GM23338 (cell line): ENCODE results near the gene KLHL1. TPM values are rescaled to one million over a fixed set of nuclear protein-coding genes. Genes with fewer than 3 reads are reported as not detected.

Source experiments
- ATAC-seq: fragments of 200-7000 bp; cut with Tn5 transposase; 3 replicates; pipeline ENCODE4 v1.9.1; 2020
- DNase-seq: peaks from one replicate; pipeline ENCODE4 v3.0.0-alpha.2; 2015; ENCODE audit warnings: low spot score
- H2AFZ ChIP-seq: fragments of 200-600 bp; sonication (generic); 2 replicates; pipeline ENCODE4 v1.8.0; 2016; ENCODE audit warnings: antibody characterized with exemption, mild to moderate bottlenecking, moderate library complexity
- H3F3A ChIP-seq: fragments of 200-600 bp; sonication (generic); replicated peaks from 2 replicates; pipeline ENCODE4 v1.8.0; 2017; ENCODE audit warnings: antibody characterized with exemption, mixed run types, low read depth
- H3K27ac ChIP-seq: fragments of 200-600 bp; sonication (generic); 2 replicates; pipeline ENCODE4 v1.6.1; 2016; ENCODE audit warnings: low read depth
- H3K27me3 ChIP-seq: fragments of 200-600 bp; sonication (generic); 2 replicates; pipeline ENCODE4 v1.8.0; 2016; ENCODE audit warnings: mild to moderate bottlenecking, mixed run types, moderate library complexity; ENCODE audit not compliant: insufficient read depth
- H3K36me3 ChIP-seq: fragments of 200-600 bp; sonication (generic); 2 replicates; pipeline ENCODE4 v1.8.0; 2016; ENCODE audit warnings: mild to moderate bottlenecking; ENCODE audit not compliant: insufficient read depth
- H3K4me1 ChIP-seq: fragments of 200-600 bp; sonication (generic); 2 replicates; pipeline ENCODE4 v1.8.0; 2016; ENCODE audit warnings: mild to moderate bottlenecking, moderate library complexity; ENCODE audit not compliant: insufficient read depth
- H3K4me2 ChIP-seq: fragments of 200-600 bp; sonication (generic); 2 replicates; pipeline ENCODE4 v1.7.1; 2017; ENCODE audit warnings: mixed run types
- H3K4me3 ChIP-seq: fragments of 200-600 bp; sonication (generic); 2 replicates; pipeline ENCODE4 v1.6.1; 2016; ENCODE audit warnings: mixed run types
- H3K79me2 ChIP-seq: fragments of 200-600 bp; sonication (generic); replicated peaks from 2 replicates; pipeline ENCODE4 v1.8.0; 2017; ENCODE audit warnings: mild to moderate bottlenecking; ENCODE audit not compliant: insufficient read depth
- H3K9me2 ChIP-seq: fragments of 200-600 bp; sonication (generic); 2 replicates; pipeline ENCODE4 v1.8.0; 2017; ENCODE audit not compliant: insufficient read depth
- H4K20me1 ChIP-seq: fragments of 200-600 bp; sonication (generic); replicated peaks from 2 replicates; pipeline ENCODE4 v1.8.0; 2017; ENCODE audit warnings: mild to moderate bottlenecking; ENCODE audit not compliant: insufficient read depth
- H3K27ac Mint-ChIP-seq: 2 replicates; pipeline ENCODE4 v1.8.0; 2020; ENCODE audit warnings: inconsistent platforms, mild to moderate bottlenecking, moderate library complexity, mixed read lengths
- H3K27me3 Mint-ChIP-seq: 3 replicates; pipeline ENCODE4 v1.8.0; 2022; ENCODE audit warnings: low read depth, mild to moderate bottlenecking, moderate library complexity, mixed read lengths, inconsistent platforms; ENCODE audit not compliant: insufficient read depth, poor library complexity
- H3K36me3 Mint-ChIP-seq: 3 replicates; pipeline ENCODE4 v1.8.0; 2021; ENCODE audit warnings: low read depth, mild to moderate bottlenecking, inconsistent platforms, moderate library complexity, mixed read lengths
- H3K4me1 Mint-ChIP-seq: 3 replicates; pipeline ENCODE4 v1.8.0; 2020; ENCODE audit warnings: mild to moderate bottlenecking, inconsistent platforms, mixed read lengths
- H3K4me3 Mint-ChIP-seq: 3 replicates; pipeline ENCODE4 v1.8.0; 2021; ENCODE audit warnings: moderate library complexity, mild to moderate bottlenecking, inconsistent platforms, mixed read lengths
- H3K9me3 Mint-ChIP-seq: 3 replicates; pipeline ENCODE4 v1.8.0; 2020; ENCODE audit warnings: moderate library complexity, mild to moderate bottlenecking, inconsistent platforms, mixed read lengths
- CREB1 ChIP-seq: fragments of 250-450 bp; sonication (Bioruptor Pico); IDR thresholded peaks from 2 replicates; pipeline ENCODE4 v1.5.0; 2020; ENCODE audit warnings: low read depth, mild to moderate bottlenecking, moderate library complexity
- CTCF ChIP-seq, 2 experiments: fragments of 200-600 bp in 1 of 2; sonication (generic) in 1 of 2; conservative IDR thresholded peaks; 2 replicates each; pipeline versions ENCODE4 v1.5.1 to v1.6.1; 2016 to 2017; ENCODE audit warnings: antibody characterized with exemption in 2 of 2, low read depth in 2 of 2, mild to moderate bottlenecking in 2 of 2, moderate library complexity in 1 of 2
- ETS1 ChIP-seq: IDR thresholded peaks from 2 replicates; pipeline ENCODE4 v1.6.1; 2016; ENCODE audit warnings: antibody characterized with exemption
- EZH2 ChIP-seq: fragments of 200-600 bp; sonication (generic); IDR thresholded peaks from one replicate; pipeline ENCODE4 v1.8.0; 2017; ENCODE audit warnings: antibody characterized with exemption, mild to moderate bottlenecking, low read depth; ENCODE audit not compliant: unreplicated experiment
- EZH2phosphoT487 ChIP-seq: fragments of 200-600 bp; sonication (generic); IDR thresholded peaks from one replicate; pipeline ENCODE4 v1.8.1; 2018; ENCODE audit warnings: antibody characterized with exemption; ENCODE audit not compliant: unreplicated experiment
- JUNB ChIP-seq: IDR thresholded peaks from one replicate; pipeline ENCODE4 v1.6.1; 2016; ENCODE audit warnings: antibody characterized with exemption; ENCODE audit not compliant: unreplicated experiment
- NANOG ChIP-seq: IDR thresholded peaks from 2 replicates; pipeline ENCODE4 v1.6.1; 2016; ENCODE audit warnings: antibody characterized with exemption, borderline replicate concordance
- STAT1 ChIP-seq: IDR thresholded peaks from one replicate; pipeline ENCODE4 v1.6.1; 2016; ENCODE audit warnings: antibody characterized with exemption; ENCODE audit not compliant: unreplicated experiment
- ZNF114 ChIP-seq: fragments of 250-450 bp; sonication (Bioruptor Pico); IDR thresholded peaks from 2 replicates; pipeline ENCODE4 v1.5.0; 2020; ENCODE audit warnings: mild to moderate bottlenecking, moderate library complexity
- polyA plus RNA-seq: library from polyadenylated mRNA; unstranded; fragments of >200 nt; fragmentation: Nextera tagmentation; extraction: Ambion mirVana; gene quantifications from 2 replicates; pipeline ENCODE4 v1.2.1, GENCODE V29; 2016
- total RNA-seq: library from RNA; depleted of rRNA; stranded (reverse); fragments of >200 nt; shearing (Covaris generic); gene quantifications from 2 replicates; pipeline ENCODE4 v1.2.3, GENCODE V29; 2014
- TF ChIP-seq, protein P1 (sequence below): fragments of 250-450 bp; sonication (Bioruptor Pico); IDR thresholded peaks from 2 replicates; pipeline ENCODE4 v1.5.0; 2020; ENCODE audit warnings: mild to moderate bottlenecking, moderate library complexity

Gene KLHL1
- total and polyA plus RNA-seq, 2 experiments from 2014 or later = not detected

DNA sequence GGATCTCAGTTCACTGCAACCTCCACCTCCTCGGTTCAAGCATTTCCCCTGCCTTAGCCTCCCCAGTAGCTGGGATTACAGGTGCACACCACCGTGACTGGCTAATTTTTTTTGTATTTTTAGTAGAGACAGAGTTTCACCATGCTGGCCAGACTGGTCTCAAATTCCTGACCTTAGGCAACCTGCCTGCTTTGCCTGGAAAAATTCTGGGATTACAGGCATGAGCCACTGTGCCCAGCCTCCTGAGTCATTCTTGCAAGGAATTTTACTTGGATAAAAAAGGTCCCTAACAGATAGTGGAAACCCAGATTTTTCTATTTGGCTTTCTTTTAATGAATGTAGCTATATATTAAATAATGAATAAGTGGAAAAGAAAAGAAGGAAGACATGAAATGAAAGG is 450.6 kb downstream of the KLHL1 start:
- Mint-ChIP-seq H3K36me3 (peaks cover 32% of the 10 kb centered on the region), H3K9me3 (peaks cover 47% of the 10 kb centered on the region), H3K27me3 (peaks cover 3% of the 10 kb centered on the region), H3K4me1 (no peaks in the 10 kb centered on the region), H3K4me3 (no peak overlapping the region), H3K27ac (no peak overlapping the region)
- no peak for ATAC-seq
- Histone ChIP-seq H3K9me2 (no peaks in the 10 kb centered on the region), H3K36me3 (peaks cover 22% of the 10 kb centered on the region), H3K4me3 (no peak overlapping the region), H3K27ac (no peak overlapping the region), H2AFZ (no peak overlapping the region), H3K4me1 (no peaks in the 10 kb centered on the region), H3K27me3 (no peaks in the 10 kb centered on the region), H4K20me1 (no peaks in the 10 kb centered on the region), H3K4me2 (no peak overlapping the region), H3K79me2 (no peaks in the 10 kb centered on the region), H3F3A (no peaks in the 10 kb centered on the region)
- no peak for DNase-seq
- TF ChIP-seq ZNF114 (CRISPR knock-in tag) = no peak
- TF ChIP-seq EZH2 = no peak
- no peak for TF ChIP-seq NANOG
- no peak for TF ChIP-seq CTCF (conservative IDR thresholded peaks at IDR 0.05; ENCODE audit: low read depth in 2 of 2)
- no peak for TF ChIP-seq CREB1
- TF ChIP-seq STAT1 = no peak
- no peak for TF ChIP-seq ETS1
- TF ChIP-seq JUNB = no peak
- no peak for TF ChIP-seq EZH2phosphoT487
- TF ChIP-seq, protein P1, sequence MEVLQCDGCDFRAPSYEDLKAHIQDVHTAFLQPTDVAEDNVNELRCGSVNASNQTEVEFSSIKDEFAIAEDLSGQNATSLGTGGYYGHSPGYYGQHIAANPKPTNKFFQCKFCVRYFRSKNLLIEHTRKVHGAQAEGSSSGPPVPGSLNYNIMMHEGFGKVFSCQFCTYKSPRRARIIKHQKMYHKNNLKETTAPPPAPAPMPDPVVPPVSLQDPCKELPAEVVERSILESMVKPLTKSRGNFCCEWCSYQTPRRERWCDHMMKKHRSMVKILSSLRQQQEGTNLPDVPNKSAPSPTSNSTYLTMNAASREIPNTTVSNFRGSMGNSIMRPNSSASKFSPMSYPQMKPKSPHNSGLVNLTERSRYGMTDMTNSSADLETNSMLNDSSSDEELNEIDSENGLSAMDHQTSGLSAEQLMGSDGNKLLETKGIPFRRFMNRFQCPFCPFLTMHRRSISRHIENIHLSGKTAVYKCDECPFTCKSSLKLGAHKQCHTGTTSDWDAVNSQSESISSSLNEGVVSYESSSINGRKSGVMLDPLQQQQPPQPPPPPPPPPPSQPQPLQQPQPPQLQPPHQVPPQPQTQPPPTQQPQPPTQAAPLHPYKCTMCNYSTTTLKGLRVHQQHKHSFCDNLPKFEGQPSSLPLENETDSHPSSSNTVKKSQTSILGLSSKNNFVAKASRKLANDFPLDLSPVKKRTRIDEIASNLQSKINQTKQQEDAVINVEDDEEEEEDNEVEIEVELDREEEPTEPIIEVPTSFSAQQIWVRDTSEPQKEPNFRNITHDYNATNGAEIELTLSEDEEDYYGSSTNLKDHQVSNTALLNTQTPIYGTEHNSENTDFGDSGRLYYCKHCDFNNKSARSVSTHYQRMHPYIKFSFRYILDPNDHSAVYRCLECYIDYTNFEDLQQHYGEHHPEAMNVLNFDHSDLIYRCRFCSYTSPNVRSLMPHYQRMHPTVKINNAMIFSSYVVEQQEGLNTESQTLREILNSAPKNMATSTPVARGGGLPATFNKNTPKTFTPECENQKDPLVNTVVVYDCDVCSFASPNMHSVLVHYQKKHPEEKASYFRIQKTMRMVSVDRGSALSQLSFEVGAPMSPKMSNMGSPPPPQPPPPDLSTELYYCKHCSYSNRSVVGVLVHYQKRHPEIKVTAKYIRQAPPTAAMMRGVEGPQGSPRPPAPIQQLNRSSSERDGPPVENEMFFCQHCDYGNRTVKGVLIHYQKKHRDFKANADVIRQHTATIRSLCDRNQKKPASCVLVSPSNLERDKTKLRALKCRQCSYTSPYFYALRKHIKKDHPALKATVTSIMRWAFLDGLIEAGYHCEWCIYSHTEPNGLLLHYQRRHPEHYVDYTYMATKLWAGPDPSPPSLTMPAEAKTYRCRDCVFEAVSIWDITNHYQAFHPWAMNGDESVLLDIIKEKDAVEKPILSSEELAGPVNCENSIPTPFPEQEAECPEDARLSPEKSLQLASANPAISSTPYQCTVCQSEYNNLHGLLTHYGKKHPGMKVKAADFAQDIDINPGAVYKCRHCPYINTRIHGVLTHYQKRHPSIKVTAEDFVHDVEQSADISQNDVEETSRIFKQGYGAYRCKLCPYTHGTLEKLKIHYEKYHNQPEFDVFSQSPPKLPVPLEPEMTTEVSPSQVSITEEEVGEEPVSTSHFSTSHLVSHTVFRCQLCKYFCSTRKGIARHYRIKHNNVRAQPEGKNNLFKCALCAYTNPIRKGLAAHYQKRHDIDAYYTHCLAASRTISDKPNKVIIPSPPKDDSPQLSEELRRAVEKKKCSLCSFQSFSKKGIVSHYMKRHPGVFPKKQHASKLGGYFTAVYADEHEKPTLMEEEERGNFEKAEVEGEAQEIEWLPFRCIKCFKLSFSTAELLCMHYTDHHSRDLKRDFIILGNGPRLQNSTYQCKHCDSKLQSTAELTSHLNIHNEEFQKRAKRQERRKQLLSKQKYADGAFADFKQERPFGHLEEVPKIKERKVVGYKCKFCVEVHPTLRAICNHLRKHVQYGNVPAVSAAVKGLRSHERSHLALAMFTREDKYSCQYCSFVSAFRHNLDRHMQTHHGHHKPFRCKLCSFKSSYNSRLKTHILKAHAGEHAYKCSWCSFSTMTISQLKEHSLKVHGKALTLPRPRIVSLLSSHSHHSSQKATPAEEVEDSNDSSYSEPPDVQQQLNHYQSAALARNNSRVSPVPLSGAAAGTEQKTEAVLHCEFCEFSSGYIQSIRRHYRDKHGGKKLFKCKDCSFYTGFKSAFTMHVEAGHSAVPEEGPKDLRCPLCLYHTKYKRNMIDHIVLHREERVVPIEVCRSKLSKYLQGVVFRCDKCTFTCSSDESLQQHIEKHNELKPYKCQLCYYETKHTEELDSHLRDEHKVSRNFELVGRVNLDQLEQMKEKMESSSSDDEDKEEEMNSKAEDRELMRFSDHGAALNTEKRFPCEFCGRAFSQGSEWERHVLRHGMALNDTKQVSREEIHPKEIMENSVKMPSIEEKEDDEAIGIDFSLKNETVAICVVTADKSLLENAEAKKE (CRISPR knock-in tag) = no peak
